HG03565 (cell line): ENCODE data around the gene EFR3B.

Experiments
- ATAC-seq: cut with Tn5 transposase; IDR thresholded peaks from one replicate; pipeline ENCODE4 v1.9.1; 2021; ENCODE audit warnings: mild to moderate bottlenecking, moderate library complexity; ENCODE audit not compliant: unreplicated experiment

Gene EFR3B

DNA sequence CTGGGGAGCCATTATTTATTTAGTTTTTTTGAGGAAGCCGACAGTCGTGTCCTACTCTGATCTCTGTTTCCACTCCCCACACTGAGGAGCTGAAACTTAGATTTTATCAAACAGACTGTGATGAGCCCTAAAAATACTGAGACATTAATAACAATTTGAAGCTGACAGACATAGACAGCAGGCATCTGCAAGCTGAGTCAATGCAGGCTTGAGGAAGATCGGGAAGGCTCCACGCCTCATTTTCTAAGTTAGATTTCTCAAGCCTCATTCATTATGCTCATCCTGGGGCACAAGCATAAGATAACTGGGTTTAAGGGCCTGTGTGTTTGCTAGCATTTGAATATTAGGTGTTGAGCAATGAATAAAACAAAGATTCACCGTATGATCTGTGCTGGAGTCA is 26.3 kb downstream of the EFR3B start:
- ATAC-seq, result no peak

DNA sequence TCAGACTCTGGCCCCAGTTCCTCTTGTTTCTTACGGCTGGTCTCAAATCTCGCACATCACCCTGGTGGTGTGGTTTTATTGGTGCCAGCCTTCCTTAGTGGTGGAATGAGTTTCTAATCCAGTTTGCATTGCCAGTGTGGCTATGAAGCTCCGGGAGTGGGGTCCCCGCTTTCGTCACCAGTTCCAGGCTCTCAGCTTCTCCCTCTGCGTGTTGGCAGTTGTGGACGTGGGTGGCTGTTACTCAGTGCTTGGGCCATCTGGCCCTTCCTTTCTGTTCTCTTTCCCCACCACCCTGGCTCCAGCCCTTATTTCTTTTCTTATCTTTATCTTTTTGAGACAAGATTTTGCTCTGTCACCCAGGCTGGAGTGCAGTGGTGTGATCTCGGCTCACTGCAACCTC is 30.1 kb downstream of the EFR3B start:
- ATAC-seq, result no peak

DNA sequence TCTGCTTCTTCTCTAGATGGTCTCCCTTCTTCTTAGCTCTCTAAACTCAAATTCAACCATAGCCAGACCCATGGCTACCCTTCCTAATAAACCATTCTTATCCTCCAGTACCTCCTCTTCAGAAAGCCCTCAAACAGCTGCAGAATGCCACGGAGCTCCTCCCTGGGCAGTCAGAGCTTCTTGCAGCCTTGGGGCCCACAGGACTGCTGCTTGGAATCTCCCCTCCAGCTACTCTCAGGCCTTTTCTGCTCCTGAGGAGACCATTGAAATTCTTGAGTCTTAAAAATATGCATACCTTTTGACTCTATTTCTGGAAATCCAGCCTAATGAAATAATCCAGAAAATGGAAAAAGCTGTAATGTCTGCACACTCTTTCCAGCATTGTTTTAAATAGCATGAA is 30.7 kb downstream of the EFR3B start:
- no peak for ATAC-seq

DNA sequence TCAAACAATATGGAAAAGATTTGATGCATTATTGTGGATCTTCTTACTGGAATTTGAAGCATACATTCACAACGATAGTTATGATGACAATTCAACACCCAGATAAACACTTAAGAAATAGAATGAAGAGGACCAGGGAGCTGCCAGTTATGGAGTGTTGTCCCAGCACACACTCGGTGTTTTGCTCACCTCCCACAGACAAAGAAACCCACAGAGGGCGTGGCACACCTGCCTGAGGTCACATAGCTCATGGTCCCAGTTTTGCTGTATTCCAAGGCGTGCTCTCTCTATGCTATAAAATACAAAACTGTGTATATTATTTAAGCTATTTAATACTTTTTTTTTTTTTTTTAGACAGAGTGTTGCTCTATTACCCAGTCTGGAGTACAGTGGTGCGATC is 31.1 kb downstream of the EFR3B start:
- no peak for ATAC-seq

DNA sequence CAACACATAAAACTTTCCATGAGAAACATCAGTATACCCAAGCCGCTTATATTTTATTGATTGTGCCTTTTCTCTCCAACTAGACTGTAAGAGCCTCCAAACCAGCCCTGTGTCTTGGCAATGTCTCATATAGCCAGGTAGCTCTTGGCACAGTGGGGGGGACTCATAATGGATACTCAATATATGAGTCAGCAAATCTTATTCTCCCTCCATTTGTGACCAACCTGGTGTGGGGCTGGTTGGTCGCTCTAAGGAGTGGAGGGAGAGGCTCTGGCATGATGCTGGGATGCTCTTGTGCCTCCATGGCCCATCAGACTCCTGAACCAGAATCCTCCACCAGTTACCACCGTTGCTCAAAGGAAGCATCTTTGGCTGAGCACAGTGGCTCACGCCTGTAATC is 32.0 kb downstream of the EFR3B start:
- no peak for ATAC-seq

DNA sequence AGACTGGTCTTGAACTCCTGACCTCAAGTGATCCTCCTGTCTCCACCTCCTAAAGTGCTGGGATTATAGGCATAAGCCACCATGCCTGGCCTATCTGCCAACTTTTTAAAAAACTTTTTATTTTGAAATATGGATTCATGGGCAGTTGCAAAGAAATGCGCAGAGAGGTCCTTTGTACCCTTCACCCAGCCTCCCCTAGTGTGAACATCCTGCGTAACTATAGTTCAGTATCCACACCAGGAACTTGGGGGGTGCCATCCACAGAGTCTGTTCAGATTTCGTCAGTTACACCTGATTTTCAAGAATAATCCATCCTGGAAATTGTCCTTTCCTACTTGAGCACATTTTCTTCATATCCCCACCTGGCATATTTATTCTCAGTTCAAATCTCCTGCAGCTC is 33.0 kb downstream of the EFR3B start:
- ATAC-seq, result no peak

DNA sequence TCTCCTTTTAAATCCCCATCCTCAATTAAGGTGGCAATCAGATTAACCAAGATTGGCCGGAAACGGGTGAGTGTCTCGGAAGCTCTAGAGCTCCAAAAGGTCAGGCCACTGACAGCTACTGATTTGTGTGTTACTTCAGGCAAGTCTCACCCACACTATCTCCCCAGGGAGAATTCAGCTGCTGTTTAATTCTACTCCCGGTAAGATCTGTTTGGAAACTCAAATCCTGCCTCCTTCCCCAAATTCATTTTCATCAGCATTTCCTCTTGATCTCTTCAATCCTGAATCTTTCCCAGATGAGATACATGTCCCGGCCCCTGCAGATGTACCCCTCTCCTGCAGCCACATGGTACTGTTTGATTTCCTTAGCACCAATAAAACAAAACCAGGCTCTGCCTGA is 34.9 kb downstream of the EFR3B start:
- ATAC-seq, result no peak

DNA sequence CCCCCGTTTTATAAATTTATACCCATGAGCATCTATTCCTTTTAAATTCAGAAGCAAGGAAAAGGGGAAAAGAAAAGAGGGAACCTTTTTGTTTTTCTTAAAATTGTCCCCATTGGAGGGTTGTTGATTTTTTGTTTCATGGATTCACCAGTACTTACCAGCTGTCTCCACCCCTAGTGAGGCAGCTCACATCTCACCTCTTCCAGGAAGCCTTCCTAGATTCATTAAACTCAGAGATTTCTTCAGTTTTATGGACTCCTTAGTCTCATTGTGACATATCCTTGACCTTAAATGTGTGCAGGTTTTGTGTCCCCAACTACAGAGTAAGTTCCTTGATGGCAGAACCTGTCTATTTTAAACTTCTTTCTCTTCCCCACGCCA is 35.9 kb downstream of the EFR3B start:
- no peak for ATAC-seq

DNA sequence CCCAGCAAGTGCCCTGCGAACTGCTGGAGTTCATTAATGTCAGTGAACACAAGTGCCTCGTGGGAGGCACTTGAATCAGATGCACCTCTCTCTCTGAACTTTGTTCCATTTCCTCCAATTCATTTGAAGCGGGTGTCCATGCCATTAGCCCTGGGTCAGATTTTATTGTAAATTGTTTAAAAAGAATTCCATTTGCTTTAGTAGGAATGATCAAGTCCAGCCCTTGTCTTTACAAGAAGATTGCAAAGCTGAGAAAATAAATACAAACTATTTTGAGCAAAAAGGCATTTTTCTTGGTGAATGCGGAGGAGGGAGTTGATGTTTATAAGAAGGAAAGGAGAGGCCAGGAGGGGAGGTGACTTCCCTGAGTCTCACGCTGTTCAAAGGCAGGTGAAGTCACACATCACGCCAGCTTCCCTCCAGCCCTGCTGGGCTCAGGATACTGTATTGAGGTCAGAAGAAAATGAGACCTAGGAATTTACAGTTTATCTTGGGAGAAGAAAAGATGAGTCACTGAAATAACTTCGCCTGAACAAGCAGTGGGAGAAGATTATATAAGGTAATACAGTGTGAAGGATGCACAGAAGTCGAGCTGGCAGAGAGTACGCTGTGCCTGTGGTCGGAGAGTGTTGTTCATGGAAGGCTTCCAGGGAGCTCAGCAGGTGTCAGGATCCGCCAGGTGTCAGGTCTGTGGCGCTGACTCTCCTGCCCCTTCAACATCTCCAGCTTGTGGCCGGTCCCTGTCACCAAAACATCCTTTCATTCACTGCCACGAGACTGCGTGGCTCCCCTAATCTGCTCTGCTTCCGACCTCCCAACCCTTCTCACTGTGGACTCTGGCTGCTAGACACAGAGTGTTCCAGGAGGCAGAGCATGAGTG is 36.5 kb downstream of the EFR3B start:
- ATAC-seq, result no peak

DNA sequence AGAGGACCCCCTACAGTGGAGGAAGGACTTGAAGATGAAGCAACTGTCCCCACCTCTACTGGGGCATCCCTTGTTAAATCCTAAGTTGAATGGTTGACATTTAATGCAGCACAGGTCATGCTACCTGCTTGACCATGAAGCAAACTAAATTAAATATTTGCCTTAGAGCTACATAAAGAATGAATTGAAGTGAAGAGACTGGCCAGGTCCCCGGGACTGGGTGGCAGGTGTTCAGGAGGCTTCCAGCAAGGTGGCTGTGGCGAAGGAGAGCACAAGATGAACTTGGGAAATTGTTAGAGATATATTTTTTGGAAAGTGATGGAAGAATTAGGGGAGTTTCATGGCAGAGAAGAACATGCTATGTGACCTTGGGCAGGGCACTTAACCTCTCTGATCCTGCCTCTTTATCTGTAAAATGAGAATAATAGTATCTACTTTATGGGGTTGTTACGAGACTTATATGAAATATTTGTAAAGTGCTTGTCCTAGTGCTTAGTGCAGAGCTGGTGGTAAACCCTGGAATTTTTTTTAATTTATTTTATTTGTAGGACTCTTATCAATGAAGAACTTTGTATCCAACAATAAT is 37.3 kb downstream of the EFR3B start:
- ATAC-seq, result no peak

DNA sequence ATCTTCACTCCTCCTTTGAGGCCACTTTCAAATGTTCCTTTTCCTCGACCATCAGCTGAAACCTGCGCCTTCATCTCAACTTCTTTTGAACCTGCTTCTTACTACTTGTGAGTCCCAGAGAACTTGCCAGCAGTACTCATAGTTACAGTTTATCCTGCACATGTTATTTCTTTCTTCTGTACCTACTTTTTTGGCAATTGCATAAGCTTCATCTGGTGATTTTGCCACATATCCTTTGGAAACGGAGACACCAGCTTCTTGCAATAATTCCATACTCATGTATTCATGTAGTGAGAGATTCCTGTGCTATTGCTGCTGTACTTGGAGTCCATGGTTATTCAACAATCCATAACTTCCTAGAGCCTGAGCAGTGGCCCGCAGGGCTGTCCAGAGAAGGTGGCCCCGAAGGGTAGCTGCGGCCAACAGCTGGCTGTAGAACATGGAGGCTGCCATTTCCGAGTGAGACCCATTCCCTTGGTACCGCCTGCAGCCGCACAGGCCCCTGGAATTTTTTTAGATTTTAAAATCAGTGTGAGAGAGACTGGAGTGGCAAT is 39.4 kb downstream of the EFR3B start:
- no peak for ATAC-seq

DNA sequence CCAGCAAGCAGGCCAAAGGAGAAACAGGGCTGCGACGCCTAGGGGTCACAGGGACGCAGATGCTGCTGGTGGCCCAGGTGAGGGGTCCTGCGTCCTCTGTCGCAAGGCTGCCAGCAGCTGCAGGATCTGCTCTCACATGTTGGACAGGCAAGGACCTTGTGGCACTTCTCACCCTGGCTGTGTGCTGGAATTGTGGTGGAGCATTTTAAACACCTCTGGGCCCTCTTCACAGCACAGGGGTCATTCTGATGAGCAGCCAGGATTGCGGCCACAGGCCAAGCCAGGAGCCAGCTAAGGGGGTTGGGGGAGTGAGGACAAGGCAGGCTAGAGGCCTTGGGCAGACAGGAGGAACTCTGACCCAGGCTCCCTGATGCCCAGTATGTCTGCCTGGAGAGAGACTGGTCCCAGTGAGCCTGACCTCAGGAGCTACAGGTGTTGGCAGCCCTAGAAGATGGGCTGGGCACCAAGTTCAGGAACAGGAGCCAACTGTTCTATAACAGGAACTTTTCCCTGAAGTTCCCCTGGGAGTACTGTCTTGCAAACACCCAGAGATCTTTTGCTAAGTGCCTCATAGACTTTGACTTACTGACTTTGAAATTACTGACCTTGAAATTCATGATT is 40.2 kb downstream of the EFR3B start:
- ATAC-seq, result no peak

DNA sequence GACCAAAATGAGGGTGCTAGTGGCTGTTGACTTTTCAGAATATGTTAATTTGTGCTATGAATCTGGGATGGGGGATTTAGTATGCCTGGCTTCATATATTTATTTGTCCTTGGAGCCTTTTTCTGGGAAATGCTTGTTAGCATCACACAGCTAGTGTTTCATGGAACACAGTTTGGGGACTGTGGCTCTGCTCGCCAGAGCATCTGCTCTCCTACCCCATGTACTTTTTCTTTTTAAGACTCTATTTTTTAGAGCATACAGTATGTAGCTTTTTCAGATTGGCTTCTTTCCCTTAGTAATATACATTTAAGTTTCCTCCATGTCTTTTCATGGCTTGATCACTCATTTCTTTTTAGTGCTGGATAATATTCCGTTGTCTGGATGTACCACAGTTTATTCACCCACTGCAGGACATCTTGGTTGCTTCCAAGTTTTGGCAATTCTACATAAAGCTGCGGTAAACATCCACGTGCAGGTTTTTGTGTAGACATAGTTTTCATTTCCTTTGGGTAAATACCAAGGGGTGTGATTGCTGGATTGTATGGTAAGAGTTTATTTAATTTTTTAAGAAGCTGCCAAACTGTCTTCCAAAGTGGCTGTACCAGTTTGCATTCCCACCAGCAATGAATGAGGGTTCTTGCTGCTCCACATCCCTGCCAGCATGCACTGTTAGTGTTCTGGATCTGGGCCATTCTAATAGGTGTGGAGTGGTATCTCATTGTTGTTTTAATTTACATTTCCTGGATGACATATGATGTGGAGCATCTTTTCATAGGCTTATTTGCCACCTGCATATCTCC is 44.1 kb downstream of the EFR3B start:
- ATAC-seq, result no peak

DNA sequence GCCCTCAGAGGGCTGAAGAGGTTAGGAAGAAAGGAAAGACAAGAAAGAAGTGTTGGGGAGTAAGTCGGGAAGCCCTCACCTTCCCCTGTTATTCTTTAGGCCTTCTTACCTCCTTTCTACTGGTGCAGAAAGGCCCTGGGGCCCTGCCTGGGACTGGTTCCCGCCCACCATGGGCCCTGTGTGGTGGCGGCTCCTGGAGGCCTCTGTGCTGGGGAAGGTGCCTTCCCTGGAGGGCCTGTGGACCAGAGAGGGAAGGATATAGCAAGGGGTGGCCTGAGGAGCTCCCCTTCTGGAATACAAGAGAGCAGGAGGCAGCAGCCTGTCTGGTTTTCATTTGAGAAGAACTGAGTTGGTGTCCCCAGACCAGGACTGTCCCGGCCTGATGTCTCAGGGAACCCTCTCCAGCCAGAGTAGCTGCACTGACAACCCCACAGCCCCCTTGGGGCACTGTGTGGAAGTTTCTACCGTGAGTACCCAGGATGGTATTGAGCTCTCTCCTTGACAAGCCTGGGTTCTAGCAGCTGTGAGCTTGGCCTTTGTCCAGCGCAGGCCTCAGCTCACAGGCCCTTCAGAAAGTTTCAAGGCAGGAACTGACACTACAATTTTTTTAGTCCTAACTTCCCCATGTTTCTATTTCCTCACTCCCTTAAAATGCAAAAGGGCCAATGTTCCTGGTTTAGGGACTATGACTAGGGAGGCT is 47.1 kb downstream of the EFR3B start:
- no peak for ATAC-seq

DNA sequence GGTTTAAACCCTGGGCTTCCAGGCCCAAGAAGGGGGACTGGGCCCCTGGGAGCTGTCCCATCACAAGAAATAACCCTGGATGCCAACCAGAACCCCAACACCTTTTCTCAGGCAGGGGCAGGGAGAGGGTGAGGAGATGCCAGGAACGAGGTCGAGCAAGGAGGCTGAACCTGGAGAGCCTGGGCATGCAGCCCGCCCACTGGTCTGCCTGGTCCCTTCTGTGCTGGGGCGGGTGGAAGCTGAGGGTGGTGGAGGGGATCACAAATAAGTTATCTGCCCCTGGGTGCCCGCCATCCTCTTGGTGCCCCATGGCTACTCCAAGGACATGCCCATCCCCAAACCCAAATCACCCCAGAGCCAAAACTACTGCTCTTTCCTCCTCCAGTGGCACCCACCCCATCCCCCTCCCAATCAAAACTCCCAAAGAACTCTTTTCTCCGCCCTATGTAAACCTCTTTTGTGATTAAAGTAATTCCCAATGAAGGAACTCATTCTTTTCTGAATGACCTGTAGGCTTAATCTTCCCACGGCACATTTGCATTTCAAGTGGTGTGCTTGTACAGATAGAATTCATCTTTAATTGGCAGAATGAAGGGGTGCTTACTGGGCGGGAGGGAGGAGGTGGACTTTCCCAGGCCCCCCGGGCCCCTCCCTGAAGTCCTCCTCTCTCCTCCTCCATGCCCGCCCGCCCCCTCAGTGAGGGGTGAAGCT is 47.9 kb downstream of the EFR3B start:
- no peak for ATAC-seq

DNA sequence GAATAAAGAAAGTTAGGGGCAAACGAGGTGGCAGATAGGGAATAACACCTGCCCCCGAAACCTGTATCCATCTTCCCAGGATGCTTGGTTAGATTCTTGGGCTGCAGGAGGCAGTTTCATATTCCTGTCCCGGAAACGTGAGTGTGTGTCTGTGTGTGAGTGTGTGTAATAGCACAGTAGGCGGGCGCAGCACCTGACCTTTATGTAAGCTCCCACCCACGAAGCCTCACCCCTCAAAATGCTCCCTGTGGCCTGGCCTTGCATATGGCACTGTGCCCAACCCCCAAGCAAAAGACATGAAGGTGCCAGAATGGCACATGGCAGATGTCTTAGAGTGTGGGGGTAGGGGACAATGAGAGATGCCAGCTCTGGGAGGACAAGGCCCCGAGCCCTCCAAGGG is 48.9 kb downstream of the EFR3B start:
- no peak for ATAC-seq

DNA sequence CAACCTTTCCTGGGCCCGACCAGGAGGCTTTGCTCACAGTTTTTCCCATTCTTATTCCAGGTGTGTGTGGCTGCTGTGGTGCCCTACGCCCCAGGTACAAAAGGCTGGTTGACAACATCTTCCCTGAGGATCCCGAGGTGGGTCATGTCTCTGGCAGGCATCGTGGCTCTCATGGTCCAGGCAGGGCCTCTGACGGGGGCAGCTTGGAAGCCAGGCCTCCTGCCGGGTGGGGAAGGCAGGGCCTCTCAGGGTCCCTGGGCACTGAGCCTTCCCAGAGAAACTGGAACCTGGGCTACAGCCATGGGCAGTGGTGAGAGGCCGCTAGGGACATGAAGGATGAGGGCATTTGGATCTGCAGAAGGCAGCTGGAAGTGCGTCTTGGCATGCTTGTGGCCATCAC is 49.4 kb downstream of the EFR3B start:
- no peak for ATAC-seq

DNA sequence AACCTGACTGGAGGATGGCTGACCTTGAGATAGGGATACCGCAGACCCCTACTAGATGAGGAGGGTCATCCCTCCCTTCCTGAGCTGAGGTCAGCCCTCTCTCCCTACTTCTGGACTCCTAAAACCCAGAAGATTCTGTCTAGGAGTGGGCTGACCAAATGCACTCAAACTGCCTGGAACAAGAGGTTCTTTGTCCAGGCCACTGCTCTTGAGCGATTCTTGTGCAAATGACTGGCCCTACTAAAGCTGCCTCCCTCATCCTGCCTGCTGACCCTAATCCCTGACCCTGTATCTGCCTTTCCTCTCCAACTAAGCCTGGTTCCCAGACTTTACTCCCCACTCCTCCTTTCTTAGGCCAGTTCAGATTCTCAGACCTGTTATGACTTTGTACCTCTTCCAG is 56.2 kb downstream of the EFR3B start:
- ATAC-seq, result no peak

DNA sequence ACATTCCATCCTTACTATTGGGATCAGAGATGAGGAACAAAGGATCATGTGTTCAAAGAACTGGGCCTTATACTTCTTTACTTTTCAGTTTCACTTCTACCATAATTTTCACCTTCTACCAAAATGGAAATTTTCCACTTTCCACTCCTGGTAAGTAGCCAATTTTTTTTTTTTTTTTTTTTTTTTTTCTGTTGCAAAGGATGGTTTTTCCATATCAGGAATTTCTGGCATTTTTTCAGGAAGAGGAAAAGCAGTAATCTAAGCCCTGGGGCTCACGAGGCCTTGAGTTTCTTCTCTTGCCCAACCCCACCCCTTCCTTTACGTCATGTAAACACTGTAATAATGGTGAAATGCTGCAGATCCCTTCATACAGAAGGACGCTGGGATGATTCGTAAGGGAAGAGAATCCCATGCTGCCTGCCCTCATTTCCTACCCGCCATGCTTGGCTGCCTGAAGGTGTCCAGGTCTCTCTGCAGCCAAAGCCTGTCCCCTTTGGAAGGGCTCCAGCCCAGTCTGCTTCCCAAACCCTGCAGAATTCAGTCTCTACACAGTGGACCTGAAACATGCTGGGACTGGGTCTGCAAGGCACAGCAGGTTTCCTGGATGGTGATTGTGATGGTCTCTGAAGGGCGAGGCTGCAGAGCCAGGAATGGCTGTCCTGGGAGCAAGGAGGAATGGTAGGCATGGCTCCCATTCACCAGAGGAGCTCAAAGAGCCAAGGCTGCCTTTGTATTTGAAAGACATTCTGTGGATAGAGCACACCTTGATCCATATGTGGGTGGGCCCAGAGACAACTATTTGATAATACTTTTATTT is 57.0 kb downstream of the EFR3B start:
- ATAC-seq, result no peak
